HepG2 (cell line): Measurements from ENCODE around the gene SAMD14. TPM values are rescaled to one million over a fixed set of nuclear protein-coding genes. Genes with fewer than 3 reads are reported as not detected.

Experiments used
- ATF6 ChIP-seq: sonication (generic); formaldehyde crosslinking; conservative IDR thresholded peaks from 2 replicates; pipeline ENCODE4 v1.4.0; 2020; ENCODE audit warnings: missing genetic modification reagents
- CEBPG ChIP-seq: IDR thresholded peaks from 2 replicates; pipeline ENCODE4 v1.6.1; 2016
- HINFP ChIP-seq: sonication (generic); formaldehyde crosslinking; IDR thresholded peaks from 2 replicates; pipeline ENCODE4 v1.4.0; 2020; ENCODE audit warnings: low read depth, mild to moderate bottlenecking, missing genetic modification reagents
- HMG20A ChIP-seq: IDR thresholded peaks from 2 replicates; pipeline ENCODE4 v1.6.1; 2016; ENCODE audit warnings: borderline replicate concordance
- HNF4A ChIP-seq: sonication (generic); formaldehyde crosslinking; IDR thresholded peaks from 2 replicates; pipeline ENCODE4 v1.4.0; 2020; ENCODE audit warnings: missing genetic modification reagents
- IKZF1 ChIP-seq: fragments of 450-650 bp; IDR thresholded peaks from 2 replicates; pipeline ENCODE4 v1.7.1; 2016
- IRF2 ChIP-seq: IDR thresholded peaks from 2 replicates; pipeline ENCODE4 v1.6.1; 2018; ENCODE audit warnings: missing genetic modification reagents, missing compliant biosample characterization
- KAT8 ChIP-seq: IDR thresholded peaks from 2 replicates; pipeline ENCODE4 v1.6.1; 2016; ENCODE audit warnings: missing genetic modification reagents, missing compliant biosample characterization
- KLF11 ChIP-seq: IDR thresholded peaks from 2 replicates; pipeline ENCODE4 v1.6.1; 2016; ENCODE audit warnings: missing compliant biosample characterization
- MAF1 ChIP-seq: sonication (generic); formaldehyde crosslinking; IDR thresholded peaks from 2 replicates; pipeline ENCODE4 v1.5.0; 2020; ENCODE audit warnings: missing genetic modification reagents, borderline replicate concordance
- NCOA1 ChIP-seq: sonication (generic); formaldehyde crosslinking; IDR thresholded peaks from 2 replicates; pipeline ENCODE4 v1.9.0; 2021; ENCODE audit warnings: missing genetic modification reagents
- NFE2 ChIP-seq: sonication (generic); formaldehyde crosslinking; IDR thresholded peaks from 2 replicates; pipeline ENCODE4 v1.4.0; 2020; ENCODE audit warnings: missing genetic modification reagents
- NONO ChIP-seq, 2 experiments: fragments of 450-650 bp in 1 of 2; sonication (generic) in 1 of 2; formaldehyde crosslinking in 1 of 2; IDR thresholded peaks in 1 of 2; conservative IDR thresholded peaks in 1 of 2; 2 replicates each; pipeline versions ENCODE4 v1.6.1 to v1.8.0; 2017 to 2022; ENCODE audit warnings: mild to moderate bottlenecking in 1 of 2, missing genetic modification reagents in 1 of 2, moderate library complexity in 1 of 2
- NR2F1 ChIP-seq, 2 experiments: fragments of 450-650 bp in 1 of 2; formaldehyde crosslinking in 1 of 2; IDR thresholded peaks; 2 replicates each; pipeline versions ENCODE4 v1.5.0 to v1.6.1; 2016 to 2020; ENCODE audit warnings: mild to moderate bottlenecking in 1 of 2, missing compliant biosample characterization in 1 of 2, missing genetic modification reagents in 1 of 2, moderate library complexity in 1 of 2
- NR2F6 ChIP-seq, 2 experiments: IDR thresholded peaks; 2 replicates each; pipeline ENCODE4 v1.6.1; 2016; ENCODE audit warnings: antibody characterized with exemption in 1 of 2, mild to moderate bottlenecking in 1 of 2
- POLR2A ChIP-seq, 2 experiments: IDR thresholded peaks; 2 replicates each; pipeline ENCODE4 v1.6.1; 2011; ENCODE audit warnings: low read depth in 2 of 2, low read length in 2 of 2, mild to moderate bottlenecking in 1 of 2, moderate library complexity in 1 of 2; ENCODE audit not compliant: insufficient read depth in 1 of 2
- PPARG ChIP-seq: conservative IDR thresholded peaks from 2 replicates; pipeline ENCODE4 v1.6.1; 2016; ENCODE audit warnings: missing biosample characterization, missing genetic modification reagents
- TERF1 ChIP-seq: sonication (generic); formaldehyde crosslinking; IDR thresholded peaks from 2 replicates; pipeline ENCODE4 v1.8.0; 2022; ENCODE audit warnings: mild to moderate bottlenecking, missing genetic modification reagents, moderate library complexity
- TMF1 ChIP-seq: sonication (generic); formaldehyde crosslinking; IDR thresholded peaks from 2 replicates; pipeline ENCODE4 v1.8.1; 2022; ENCODE audit warnings: low read depth, missing genetic modification reagents
- ZNF101 ChIP-seq: sonication (generic); formaldehyde crosslinking; IDR thresholded peaks from 2 replicates; pipeline ENCODE4 v1.4.0; 2020; ENCODE audit warnings: mild to moderate bottlenecking, low read depth, missing genetic modification reagents, borderline replicate concordance
- ZNF264 ChIP-seq: sonication (generic); formaldehyde crosslinking; IDR thresholded peaks from 2 replicates; pipeline ENCODE4 v1.4.0; 2020; ENCODE audit warnings: missing genetic modification reagents
- ZNF383 ChIP-seq: sonication (generic); formaldehyde crosslinking; IDR thresholded peaks from 2 replicates; pipeline ENCODE4 v1.4.0; 2020; ENCODE audit warnings: missing genetic modification reagents, mild to moderate bottlenecking, borderline replicate concordance
- ZNF780A ChIP-seq: sonication (generic); formaldehyde crosslinking; IDR thresholded peaks from 2 replicates; pipeline ENCODE4 v1.8.0; 2022; ENCODE audit warnings: mild to moderate bottlenecking, missing genetic modification reagents, moderate library complexity
- ZSCAN20 ChIP-seq: sonication (generic); formaldehyde crosslinking; IDR thresholded peaks from 2 replicates; pipeline ENCODE4 v1.4.0; 2020; ENCODE audit warnings: missing genetic modification reagents, mild to moderate bottlenecking, borderline replicate concordance
- polyA plus RNA-seq, 8 experiments: library from polyadenylated mRNA; depleted of rRNA in 3 of 8; stranded (reverse) in 7 of 8; unstranded in 1 of 8; fragments of >200 nt; fragmentation: Illumina TruSeq in 4 of 8; extraction: Trizol in 4 of 8; gene quantifications; 2 replicates each; pipeline versions ENCODE4 v1.2.1 to v1.2.3, GENCODE V29; 2011 to 2016; ENCODE audit warnings: low read depth in 4 of 8, missing spikeins in 1 of 8, mixed read lengths in 1 of 8; ENCODE audit not compliant: insufficient read depth in 1 of 8
- total RNA-seq, 5 experiments: library from RNA; depleted of rRNA; stranded (reverse); fragments of >200 nt; fragmentation: Illumina TruSeq; extraction: Trizol; gene quantifications; 2 replicates each; pipeline ENCODE4 v1.2.3, GENCODE V29; 2016; ENCODE audit warnings: low read depth in 1 of 5

SAMD14 gene
- total and polyA plus RNA-seq, 2 of the 13 experiments (the other 11 are each of a cell fraction or from before 2014, with no cell fraction given) = 0.07 to 0.22 TPM

- no peak for TF ChIP-seq TERF1 (CRISPR knock-in tag)
- TF ChIP-seq ZNF264 = no peak
- TF ChIP-seq CEBPG (CRISPR knock-in tag) = no peak
- TF ChIP-seq NR2F1 (CRISPR knock-in tag; IDR thresholded peaks at IDR 0.05) = peak in 1 of 2 experiments; percentile 6; a peak in 1 of 4 replicates
- TF ChIP-seq NCOA1 (CRISPR knock-in tag) = no peak
- no peak for TF ChIP-seq NFE2 (CRISPR knock-in tag)
- TF ChIP-seq KLF11 (CRISPR knock-in tag) = 0 out of 2 replicates have a peak, but pooled peaks have one; percentile 37
- no peak for TF ChIP-seq IKZF1
- TF ChIP-seq IRF2 (CRISPR knock-in tag) = no peak
- no peak for TF ChIP-seq NONO (IDR thresholded peaks at IDR 0.05)
- TF ChIP-seq NONO (CRISPR knock-in tag; conservative IDR thresholded peaks at IDR 0.05) = peak; percentile 56; the same call in 1 of the 2 replicates
- no peak for TF ChIP-seq MAF1 (CRISPR knock-in tag)
- TF ChIP-seq HNF4A (CRISPR knock-in tag) = peak; percentile 89
- TF ChIP-seq NR2F6 (IDR thresholded peaks at IDR 0.05) = 0 out of 2 replicates have a peak, but pooled peaks have one; percentile 36
- peak; percentile 16; the same call in 1 of the 2 replicates for TF ChIP-seq NR2F6 (CRISPR knock-in tag; IDR thresholded peaks at IDR 0.05)
- TF ChIP-seq HINFP = no peak
- no peak for TF ChIP-seq ZNF383 (CRISPR knock-in tag)
- TF ChIP-seq POLR2A (IDR thresholded peaks at IDR 0.05; ENCODE audit: insufficient read depth in 1 of 2, low read depth in 2 of 2, low read length in 2 of 2) = peak in 1 of 2 experiments; percentile 57; a peak in 1 of 4 replicates
- TF ChIP-seq ZNF101 = no peak
- TF ChIP-seq TMF1 (CRISPR knock-in tag) = no peak
- TF ChIP-seq ZSCAN20 (CRISPR knock-in tag) = no peak
- TF ChIP-seq HMG20A (CRISPR knock-in tag) = no peak
- no peak for TF ChIP-seq ZNF780A
- TF ChIP-seq PPARG (CRISPR knock-in tag) = no peak
- peak; percentile 38; the same call in 1 of the 2 replicates for TF ChIP-seq KAT8 (CRISPR knock-in tag)
- no peak for TF ChIP-seq ATF6 (CRISPR knock-in tag)
Observed at GRCh38 chr17:50147841-50148225, 17.9 kb upstream of the SAMD14 start (continued).
